Keratinocyte (primary cell): ENCODE measurements around the gene INS.

Experiments used
- EZH2 ChIP-seq: IDR thresholded peaks from one replicate; pipeline ENCODE4 v1.6.1; 2012; ENCODE audit warnings: inconsistent platforms, mild to moderate bottlenecking, low read length, moderate library complexity
- TF ChIP-seq, protein P1 (sequence below), 3 experiments: IDR thresholded peaks in 1 of 3; conservative IDR thresholded peaks in 1 of 3; optimal IDR thresholded peaks in 1 of 3; 2 replicates in 2 of 3; 3 replicates in 1 of 3; pipeline versions ENCODE3 to v1.5.1; 2011; ENCODE audit warnings: low read length in 3 of 3, mild to moderate bottlenecking in 3 of 3, moderate library complexity in 2 of 3, control low read depth in 1 of 3, inconsistent platforms in 1 of 3; ENCODE audit not compliant: insufficient read depth in 2 of 3; ENCODE audit errors: extremely low read depth in 1 of 3

DNA sequence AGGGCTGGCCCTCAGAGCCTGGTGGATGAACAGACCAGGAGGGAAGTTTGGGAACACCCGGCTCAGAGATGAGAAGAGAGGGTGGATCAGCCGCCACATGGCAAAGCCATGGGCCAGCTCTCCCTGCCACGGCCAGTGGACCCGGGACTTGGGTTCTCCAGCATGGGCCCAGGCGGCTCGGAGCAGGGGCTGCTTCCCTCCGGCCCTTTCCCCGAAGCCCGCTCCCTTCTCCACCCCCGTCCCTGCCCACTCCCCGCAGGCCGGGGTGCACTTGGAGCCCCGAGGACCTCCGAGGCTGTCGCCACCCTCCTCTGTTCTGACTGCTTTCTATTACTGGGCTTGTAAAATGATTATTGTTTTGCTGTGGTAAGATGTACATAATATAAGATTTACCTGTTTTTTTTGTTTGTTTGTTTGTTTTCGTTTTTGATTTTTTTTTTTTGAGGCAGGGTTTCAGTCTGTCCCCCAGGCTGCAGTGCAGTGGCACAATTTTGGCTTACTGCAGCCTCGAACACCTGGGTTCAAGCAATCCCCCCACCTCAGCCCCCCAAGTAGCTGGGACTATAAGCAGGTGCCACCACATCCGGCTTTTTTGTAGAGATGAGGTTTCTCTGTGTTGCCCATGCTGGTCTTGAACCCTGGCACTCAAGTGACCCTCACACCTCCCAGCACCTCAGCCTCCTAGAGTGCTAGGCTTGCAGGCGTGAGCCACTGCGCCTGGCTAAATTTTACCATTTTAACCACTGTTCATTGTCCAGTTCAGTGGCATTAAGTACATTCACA lies 21.9 kb upstream of the INS start:
- TF ChIP-seq, protein P1, sequence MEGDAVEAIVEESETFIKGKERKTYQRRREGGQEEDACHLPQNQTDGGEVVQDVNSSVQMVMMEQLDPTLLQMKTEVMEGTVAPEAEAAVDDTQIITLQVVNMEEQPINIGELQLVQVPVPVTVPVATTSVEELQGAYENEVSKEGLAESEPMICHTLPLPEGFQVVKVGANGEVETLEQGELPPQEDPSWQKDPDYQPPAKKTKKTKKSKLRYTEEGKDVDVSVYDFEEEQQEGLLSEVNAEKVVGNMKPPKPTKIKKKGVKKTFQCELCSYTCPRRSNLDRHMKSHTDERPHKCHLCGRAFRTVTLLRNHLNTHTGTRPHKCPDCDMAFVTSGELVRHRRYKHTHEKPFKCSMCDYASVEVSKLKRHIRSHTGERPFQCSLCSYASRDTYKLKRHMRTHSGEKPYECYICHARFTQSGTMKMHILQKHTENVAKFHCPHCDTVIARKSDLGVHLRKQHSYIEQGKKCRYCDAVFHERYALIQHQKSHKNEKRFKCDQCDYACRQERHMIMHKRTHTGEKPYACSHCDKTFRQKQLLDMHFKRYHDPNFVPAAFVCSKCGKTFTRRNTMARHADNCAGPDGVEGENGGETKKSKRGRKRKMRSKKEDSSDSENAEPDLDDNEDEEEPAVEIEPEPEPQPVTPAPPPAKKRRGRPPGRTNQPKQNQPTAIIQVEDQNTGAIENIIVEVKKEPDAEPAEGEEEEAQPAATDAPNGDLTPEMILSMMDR (optimal IDR thresholded peaks at IDR 0.05 in 1 of 3, IDR thresholded peaks at IDR 0.05 in 1 of 3, conservative IDR thresholded peaks at IDR 0.05 in 1 of 3; ENCODE audit: extremely low read depth in 1 of 3, insufficient read depth in 2 of 3, low read length in 3 of 3) = no peak
- TF ChIP-seq EZH2 = no peak
